ENCODE measurements around the gene PRUNE2.

Gene PRUNE2

GRCh38 chr9:76901801-76902200, 4.1 kb downstream of the PRUNE2 start:
- no peak for DNase-seq

GRCh38 chr9:76900884-76901440, 5.0 kb downstream of the PRUNE2 start:
- no peak for DNase-seq

- DNase-seq, result no peak
Observed at GRCh38 chr9:76898786-76899185, 7.1 kb downstream of the PRUNE2 start.

- DNase-seq, result no peak
Observed at GRCh38 chr9:76897804-76898525, 7.9 kb downstream of the PRUNE2 start.

- no peak for DNase-seq
Observed at GRCh38 chr9:76896035-76896434, 9.9 kb downstream of the PRUNE2 start.

GRCh38 chr9:76895186-76895585, 10.7 kb downstream of the PRUNE2 start:
- no peak for DNase-seq

GRCh38 chr9:76894198-76894597, 11.7 kb downstream of the PRUNE2 start:
- no peak for DNase-seq

GRCh38 chr9:76893395-76893932, 12.4 kb downstream of the PRUNE2 start:
- no peak for DNase-seq

GRCh38 chr9:76891874-76892273, 14.0 kb downstream of the PRUNE2 start:
- DNase-seq, result no peak

GRCh38 chr9:76891279-76891678, 14.6 kb downstream of the PRUNE2 start:
- no peak for DNase-seq

GRCh38 chr9:76887951-76888350, 18.0 kb downstream of the PRUNE2 start:
- no peak for DNase-seq

GRCh38 chr9:76887003-76887821, 18.7 kb downstream of the PRUNE2 start:
- DNase-seq, result no peak

GRCh38 chr9:76886318-76886717, 19.6 kb downstream of the PRUNE2 start:
- DNase-seq, result no peak

- DNase-seq, result no peak
Observed at GRCh38 chr9:76884823-76885222, 21.1 kb downstream of the PRUNE2 start.

GRCh38 chr9:76883341-76883855, 22.5 kb downstream of the PRUNE2 start:
- DNase-seq, result no peak

- no peak for DNase-seq
Observed at GRCh38 chr9:76882686-76883085, 23.2 kb downstream of the PRUNE2 start.

- DNase-seq, result no peak
Observed at GRCh38 chr9:76880210-76880609, 25.7 kb downstream of the PRUNE2 start.

- DNase-seq, result no peak
Observed at GRCh38 chr9:76878933-76879332, 27.0 kb downstream of the PRUNE2 start.

GRCh38 chr9:76877961-76878360, 28.0 kb downstream of the PRUNE2 start:
- DNase-seq, result no peak

- DNase-seq, result no peak
Observed at GRCh38 chr9:76876098-76876497, 29.8 kb downstream of the PRUNE2 start.

- no peak for DNase-seq
Observed at GRCh38 chr9:76873821-76874220, 32.1 kb downstream of the PRUNE2 start.

GRCh38 chr9:76873056-76873792, 32.7 kb downstream of the PRUNE2 start:
- no peak for DNase-seq

- no peak for DNase-seq
Observed at GRCh38 chr9:76868897-76869296, 37.0 kb downstream of the PRUNE2 start.
